Hepatic stellate cell (primary cell): Measurements from ENCODE around the gene IRF6.

Experiments used
- DNase-seq: peaks from one replicate; pipeline ENCODE4 v3.0.0; 2011; ENCODE audit warnings: low spot score

IRF6 gene

DNA sequence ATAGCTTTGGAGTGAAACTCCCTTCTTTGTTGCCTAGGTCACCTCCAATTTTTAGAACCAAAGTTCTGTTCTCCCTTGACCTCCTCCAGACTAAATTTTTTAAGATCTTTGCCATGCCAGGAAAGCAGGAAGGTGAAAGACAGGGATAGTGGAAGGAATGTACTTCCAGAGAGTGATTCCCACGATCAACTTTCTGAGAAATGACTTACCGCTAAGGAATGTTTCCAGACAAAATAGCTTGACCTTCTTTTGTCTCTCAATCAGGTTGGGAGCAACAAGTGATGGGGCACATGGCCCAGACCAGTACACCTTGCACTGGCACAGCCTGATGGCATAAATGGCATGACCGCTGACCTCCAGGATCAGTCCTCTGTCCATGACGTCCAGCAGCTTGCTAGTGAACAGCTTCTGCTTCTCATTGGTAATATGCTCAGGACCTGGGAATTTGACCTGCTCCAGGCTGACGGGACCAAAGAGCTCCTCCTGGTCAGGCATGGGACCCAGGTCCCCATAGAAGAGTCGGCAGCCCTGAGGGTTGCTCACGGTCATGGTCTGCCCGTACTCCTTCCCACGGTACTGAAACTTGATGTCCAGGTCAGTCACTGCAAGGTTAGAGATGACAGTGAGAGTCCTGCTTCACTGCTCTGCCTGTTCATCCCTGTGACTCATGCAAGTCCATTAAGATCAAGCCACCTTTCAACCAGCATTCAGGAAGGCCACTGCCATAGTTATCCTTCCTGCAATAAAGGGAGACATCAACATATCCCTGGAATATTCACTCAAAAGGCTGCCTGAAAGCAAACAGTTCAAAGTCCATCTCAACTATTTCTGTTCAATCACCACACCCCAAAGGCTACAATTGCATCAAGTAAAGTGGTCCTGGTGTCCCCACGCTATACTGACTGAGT is 15.4 kb downstream of the IRF6 start:
- no peak for DNase-seq

DNA sequence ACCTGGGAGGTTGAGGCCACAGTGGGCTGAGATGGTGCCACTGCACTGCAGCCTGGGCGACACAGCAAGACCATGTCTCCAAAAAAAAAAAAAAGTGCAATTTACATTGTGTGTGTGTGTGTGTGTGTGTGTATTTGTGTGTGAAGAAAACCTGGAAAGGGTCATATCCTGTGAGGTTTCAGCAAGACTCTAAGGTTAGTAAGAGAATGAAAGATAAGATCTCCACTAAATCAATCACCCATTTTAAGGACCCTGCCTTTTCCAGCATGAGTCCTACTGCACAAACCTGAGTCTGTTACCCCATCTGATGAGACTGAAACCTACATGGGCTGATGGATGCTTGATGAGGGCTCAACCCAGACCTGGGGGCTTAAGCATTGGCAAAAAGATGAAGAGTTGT is 16.7 kb downstream of the IRF6 start:
- no peak for DNase-seq

DNA sequence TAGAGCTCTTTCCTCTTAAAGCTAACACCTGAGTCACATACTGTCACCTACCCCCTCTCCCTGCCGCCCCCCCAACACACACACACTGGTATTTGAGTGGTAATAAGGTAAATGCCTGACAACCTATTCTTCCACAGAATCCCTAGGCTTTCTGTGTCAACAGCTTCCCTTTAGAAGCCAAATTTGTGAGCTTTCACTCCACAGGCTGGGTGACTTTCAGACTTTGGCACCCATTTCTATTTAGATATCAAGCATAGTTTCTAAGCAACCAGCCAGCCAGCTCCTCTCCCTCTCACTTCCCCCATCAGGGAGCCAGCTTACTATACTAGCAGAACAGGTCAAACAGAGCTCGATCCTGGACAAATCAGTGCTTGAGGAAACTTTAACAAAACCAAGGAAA is 18.4 kb downstream of the IRF6 start:
- no peak for DNase-seq

DNA sequence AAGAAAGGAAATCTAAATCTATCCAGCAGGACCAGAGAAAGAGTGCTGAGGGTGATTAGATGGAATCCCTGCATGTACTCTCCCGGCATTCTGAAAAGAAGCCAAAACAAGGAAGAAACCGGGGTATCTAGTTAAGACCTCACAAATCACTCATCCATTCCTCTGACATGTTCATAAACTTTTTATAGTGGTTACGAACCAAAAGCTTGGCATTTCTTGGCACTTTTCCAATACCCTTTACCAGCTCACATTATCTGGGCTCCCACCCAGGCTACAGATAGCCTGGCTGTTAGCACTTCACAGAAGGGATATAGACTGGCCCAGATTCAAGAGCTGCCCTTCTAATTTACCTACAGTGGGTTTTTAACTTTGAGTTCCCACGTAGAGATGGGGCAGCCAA is 19.8 kb downstream of the IRF6 start:
- no peak for DNase-seq

DNA sequence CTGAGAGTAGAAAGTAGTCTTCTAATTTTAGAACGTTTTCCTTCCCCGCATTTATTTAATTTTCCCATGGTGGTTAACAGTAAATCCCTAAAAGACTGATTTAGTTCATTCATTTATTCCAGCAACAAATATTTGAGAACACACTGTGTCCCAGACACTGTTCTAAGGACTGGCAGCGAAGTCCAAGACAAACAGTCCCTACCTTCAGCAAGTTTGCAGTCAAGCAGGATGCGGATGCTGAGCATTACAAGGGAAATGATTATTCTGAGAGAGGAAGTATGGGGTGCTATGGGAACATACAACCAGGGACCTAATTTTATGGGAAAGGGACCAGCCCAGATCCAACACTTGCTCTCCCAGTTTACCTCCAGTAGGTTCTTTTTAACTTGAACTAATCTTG is 20.4 kb downstream of the IRF6 start:
- no peak for DNase-seq

DNA sequence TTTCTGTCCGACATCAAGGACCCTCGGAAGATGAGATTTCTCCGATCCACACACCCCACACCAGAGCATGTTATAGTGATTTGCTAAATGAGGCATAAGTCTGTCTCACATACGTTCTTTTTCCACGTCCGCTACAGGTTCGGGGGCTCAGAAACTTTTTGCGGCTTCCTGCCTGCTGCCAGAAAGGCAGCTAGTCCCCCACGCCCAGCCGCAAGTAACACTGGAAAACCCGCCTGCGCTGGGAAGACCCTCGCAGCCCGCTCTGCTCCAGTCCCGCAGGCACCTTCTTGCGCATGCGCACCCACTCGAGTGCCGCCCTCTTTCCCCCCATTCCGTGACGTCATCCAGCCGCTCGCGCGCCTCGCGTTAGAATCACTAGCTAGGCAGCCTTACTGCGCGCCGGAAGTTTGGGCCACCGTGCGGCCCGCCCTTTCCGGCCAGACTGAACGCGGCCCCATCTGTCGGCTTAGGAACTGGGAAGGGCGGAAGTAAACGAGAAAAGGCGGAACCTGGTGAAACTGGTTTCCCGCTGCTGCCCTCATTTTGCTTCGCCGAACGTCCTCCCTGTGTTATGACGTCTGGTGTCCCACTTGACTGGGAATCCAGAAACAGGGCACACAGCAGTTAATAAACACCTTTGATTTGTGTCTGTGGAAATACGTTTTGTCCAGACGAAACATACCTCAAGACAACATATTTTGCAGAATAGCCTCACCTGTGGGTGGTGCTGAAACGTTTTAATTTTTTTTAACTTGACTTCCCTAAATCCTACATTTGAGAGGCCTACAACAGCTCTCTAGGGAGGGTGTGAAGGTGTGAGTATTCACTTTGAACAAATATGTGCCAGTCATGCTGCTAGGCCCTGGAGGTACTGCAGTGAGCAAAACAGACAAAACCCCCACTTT is 21.4 kb downstream of the IRF6 start, which contains the start of gene C1orf74:
Gene C1orf74 (minus strand): TSS at position 295 of the 905 bp plus-strand sequence. CDS start 925 bp downstream, outside the sequence.
- peak; percentile 97 for DNase-seq

DNA sequence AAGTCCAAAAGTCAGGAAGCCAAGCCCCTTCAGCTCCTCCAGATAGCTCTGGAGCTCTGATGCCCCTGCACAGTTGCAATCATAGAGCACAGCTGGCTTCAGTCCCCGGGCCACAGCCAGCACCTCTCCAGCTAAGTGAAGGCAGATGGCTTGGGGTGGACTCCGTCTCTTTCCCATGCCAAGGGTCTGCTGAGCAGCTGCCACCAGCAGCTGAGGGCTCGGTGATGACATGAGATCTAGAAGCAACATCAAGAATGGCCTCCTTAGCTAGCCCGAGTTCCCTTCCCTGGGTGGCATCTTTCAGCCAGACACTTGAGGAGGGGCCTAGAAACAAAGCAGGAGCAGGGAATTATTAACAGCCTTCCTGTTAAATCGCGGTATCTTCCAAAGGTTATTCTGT is 22.6 kb downstream of the IRF6 start:
- DNase-seq: no peak

DNA sequence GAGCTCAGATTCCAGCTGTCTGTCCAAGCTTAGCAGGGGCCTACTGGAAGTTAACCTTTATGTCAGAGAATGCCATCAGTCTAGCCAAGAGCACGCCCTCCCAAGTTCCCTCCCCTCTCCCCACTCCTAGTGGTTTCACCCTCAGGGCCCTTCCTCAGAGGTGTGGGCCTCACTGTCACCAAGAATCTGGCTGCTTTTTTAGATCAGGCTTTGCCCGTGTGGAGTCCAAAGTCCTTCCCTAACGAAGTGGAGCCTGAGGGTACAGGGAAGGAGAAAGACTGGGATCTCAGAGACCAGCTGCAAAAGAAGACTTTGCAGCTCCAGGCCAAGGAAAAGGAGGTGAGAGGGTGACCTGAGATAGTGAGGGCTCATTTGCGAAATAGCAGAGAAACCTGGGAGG is 25.7 kb downstream of the IRF6 start:
- DNase-seq: no peak

DNA sequence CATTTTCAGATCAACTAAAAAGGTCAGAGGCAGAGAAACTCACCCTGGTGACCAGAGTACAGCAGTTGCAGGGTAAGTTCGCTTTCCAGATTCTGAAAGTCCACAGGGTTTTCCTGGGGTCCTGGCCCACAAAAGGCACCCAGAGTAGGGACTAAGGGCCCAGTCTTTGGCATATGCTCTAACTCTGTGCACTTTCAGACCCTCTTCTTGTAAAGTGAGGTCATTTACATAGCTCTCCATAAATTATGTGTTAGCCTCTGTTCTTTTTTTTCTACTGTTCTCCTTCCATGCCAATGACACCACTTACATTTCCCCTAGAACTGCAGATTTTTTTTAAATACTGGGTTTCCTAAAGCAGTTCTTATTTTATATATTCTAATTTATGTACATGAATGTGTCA is 27.8 kb downstream of the IRF6 start:
- DNase-seq: no peak

DNA sequence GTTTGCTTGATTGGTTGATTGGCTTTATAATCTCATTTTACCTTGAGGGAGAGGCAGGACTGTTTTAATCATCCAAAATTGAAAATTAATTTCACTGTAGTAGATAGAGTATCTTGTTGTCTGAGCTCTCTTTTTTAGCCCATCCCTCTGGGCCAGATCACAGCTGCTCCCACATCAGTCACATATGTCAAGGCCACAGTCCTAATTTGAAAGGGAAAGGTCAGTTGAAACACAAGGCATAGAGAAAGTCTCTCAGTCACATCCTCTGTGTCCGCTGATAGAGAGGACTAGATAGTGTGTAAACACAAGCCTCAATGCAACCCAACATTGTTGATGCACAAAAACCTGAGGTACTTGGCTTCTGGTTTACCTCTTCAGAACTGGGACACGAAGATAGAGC is 28.4 kb downstream of the IRF6 start:
- no peak for DNase-seq

DNA sequence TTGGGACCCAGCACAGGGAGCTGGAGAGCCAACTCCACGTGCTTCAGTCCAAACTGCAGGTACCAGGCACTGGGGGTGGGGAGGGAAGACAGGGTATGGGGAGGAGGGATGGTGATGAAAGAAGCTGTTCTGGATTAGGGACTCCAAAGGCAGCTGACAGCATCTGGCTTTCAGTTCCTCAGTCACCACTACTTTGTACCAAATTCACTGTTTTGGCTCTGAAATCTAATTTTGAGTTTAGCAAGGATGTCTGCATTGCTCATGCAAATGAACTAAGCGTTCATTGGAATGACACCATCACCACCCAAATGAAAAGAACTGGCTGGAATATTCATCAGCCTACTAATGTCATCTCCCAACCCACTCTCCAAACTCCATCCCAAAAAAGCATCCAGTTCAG is 30.3 kb downstream of the IRF6 start:
- no peak for DNase-seq

DNA sequence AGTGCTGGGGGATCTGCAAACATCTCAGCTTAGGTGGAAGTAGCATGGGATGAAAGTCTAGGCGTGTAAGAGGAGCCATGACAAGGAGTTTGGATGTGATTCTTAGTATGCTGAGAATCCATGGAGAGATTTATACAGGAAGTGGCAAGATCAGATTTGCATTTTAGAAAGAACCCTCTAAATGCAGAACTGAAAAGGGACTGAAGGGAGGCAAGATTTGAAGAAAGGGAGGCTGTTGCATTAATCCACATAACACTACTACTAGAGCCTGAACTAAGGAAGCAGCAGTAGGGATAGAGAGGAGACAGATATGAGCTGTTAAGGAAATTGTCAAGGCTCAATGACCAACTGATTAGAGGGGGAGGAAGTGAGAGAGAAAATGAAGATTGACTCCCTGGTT is 31.4 kb downstream of the IRF6 start:
- DNase-seq: no peak

DNA sequence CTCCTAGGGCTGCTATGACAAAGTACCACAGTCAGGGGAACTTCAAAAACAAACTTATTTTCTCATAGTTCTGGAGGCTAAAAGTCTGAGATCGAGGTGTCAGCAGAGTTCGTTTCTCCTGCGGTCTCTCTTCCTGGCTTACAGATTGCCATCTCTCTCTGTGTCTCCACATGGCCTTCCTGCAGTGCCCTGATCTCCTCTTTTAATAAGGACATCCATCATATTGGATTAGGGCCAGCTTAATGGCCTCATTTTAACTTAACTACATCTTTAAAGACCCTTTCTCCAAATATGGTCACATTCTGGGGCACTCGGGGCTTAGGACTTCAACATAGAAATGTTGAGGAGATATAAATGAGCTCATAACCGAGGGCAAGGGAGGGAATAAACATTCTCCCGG is 33.8 kb downstream of the IRF6 start:
- no peak for DNase-seq

DNA sequence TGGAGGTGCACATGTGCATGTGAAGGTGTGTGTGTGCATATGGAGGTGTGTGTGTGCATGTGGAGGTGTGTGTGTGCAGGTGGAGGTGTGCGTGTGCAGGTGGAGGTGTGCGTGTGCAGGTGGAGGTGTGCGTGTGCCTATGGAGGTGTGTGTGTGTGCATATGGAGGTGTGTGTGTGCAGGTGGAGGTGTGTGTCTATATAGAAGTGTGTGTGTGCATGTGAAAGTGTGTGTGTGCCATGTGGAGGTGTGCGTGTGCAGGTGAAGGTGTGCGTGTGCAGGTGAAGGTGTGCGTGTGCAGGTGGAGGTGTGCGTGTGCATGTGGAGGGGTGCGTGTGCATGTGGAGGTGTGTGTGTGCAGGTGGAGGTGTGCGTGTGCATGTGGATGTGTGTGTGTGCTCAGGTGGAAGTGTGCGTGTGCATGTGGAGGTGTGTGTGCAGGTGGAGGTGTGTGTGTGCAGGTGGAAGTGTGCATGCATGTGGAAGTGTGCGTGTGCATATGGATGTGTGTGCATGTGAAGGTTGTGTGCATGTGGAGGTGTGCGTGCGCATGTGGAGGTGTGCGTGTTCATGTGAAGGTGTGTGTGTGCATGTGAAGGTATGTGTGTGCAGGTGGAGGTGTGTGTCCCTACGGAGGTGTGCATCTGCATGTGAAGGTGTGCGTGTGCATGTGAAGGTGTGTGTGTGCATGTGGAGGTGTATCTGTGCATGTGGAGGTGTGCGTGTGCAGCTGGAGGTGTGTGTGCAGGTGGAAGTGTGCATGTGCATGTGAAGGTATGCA is 35.1 kb downstream of the IRF6 start:
- no peak for DNase-seq

DNA sequence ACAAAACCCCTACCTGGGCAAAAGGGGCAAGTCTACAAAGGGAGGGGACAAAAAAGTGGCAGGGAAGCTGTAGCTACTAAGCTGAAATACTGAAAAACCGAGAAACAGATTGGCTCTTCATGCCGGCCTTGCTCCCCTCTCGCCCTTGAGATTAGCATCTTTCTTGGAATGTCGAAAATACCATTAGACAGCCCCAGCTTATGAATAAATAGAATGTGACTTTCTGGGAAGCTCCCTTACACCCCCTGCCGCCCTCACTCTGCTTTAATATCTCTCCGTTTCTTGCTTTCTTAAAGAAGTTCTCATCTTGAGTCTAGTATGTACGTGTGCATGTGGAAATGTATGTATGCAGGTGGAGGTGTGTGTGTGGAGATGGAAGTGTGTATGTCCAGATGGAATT is 36.0 kb downstream of the IRF6 start:
- peak; percentile 68 for DNase-seq

DNA sequence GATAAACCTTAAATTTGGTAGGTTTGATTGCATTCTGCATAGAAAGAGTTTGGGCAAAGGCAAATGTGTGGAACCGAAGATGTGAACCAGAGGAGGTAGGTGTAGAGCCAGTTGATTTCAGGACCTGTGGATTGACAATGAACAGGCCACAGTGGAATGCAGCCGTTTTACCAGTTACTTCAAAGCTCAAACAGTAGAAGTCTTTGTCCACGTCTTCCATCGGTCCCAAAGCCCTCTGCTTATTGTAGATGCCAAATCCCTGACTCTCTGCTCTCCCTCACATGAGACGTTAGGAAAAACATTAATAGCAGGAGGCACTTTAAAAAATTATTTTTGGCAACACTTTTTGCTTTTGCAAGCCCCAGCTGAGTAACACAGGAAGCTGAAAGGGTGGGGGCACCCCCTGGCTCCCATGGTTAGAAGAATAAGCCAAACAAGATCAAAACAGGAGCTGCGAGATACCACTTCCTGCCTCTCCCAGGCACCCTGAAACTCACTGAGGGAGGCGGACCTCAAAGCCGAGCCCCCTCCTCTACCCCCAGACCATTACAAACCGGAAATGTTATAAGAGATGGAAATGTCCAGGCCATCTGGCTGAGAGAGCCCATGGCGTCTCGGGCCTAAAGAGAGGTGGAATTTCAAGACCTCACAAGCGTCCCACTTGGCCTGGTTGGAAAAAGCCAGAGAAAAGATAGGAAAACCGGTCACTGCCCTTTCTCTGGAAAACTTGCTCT is 36.6 kb downstream of the IRF6 start:
- peak; percentile 90 for DNase-seq

DNA sequence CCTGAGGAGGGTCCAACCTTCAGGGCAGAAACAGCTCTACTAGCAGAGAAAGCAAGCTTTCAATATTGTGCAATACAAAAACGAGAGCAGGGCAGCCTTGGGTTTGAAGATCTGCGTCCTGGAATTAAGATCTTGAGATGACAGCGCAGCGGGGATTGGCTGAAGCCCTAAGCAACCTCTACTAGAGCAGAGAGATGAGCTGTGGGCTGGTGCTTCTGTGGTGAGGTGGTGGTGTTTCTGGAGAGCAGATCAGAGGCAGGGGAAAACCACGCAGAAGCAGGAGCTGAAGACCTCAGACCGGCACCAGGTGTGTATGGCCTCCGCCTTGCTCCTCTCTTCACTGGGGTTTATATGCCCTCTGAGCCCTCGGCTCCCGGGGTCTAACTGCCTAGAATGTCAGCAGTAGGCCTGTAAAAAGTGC is 37.6 kb downstream of the IRF6 start:
- DNase-seq: no peak

DNA sequence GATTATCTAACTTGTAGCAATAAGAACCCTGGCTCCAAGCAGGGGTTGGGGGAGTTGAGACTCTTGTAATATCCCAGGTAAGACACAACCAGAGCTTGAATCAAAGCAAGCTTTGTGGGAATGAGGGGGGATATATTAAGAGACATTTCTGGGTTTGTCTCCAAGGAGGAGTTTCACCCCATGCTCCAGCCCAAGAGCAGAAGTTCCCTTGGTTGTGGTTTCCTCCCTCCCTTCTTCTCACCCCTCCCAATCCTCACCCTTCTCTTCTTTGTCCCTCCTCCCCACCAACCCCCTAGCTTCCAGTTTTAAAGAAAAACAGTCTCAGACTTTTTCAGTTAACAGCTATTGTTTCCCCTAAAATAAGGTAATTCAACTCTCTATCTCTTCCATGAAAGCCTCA is 38.2 kb downstream of the IRF6 start:
- DNase-seq: no peak

DNA sequence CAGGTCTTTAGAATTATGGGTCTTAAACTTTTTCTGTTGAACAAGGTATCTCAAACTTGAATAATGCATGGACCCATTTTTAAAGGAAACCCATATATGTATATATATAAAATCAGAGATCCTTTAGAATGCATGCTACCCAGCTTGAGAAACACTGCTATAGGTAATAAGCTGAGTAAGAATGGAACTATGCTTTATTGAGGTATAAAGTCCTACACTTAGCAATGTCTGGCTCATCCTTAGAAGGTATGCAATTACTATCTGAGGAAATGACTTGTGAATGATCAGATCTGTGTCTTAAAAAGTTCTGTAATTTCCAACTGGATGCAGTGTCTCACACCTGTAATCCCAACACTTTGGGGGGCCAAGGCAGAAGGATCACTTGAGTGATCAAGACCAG is 38.8 kb downstream of the IRF6 start:
- DNase-seq: no peak

DNA sequence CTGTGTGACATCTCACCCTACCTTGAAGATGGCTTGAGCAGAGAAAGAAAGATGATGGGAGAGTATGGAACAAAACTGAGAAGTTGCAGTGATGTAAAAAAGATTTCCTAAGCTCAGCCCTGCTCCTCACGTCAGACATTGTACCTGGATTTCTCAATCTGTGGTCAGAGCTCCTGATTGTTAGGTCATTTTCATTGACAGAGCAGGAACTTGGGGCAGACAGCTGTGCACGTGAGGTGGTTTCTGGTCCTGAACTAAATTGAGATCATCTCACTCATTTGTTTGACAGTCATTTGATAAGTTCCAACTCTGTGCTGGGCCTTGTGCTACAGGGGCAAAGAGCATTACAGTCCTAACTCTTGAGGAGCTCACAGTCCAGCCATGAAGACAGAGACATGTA is 39.9 kb downstream of the IRF6 start:
- no peak for DNase-seq

DNA sequence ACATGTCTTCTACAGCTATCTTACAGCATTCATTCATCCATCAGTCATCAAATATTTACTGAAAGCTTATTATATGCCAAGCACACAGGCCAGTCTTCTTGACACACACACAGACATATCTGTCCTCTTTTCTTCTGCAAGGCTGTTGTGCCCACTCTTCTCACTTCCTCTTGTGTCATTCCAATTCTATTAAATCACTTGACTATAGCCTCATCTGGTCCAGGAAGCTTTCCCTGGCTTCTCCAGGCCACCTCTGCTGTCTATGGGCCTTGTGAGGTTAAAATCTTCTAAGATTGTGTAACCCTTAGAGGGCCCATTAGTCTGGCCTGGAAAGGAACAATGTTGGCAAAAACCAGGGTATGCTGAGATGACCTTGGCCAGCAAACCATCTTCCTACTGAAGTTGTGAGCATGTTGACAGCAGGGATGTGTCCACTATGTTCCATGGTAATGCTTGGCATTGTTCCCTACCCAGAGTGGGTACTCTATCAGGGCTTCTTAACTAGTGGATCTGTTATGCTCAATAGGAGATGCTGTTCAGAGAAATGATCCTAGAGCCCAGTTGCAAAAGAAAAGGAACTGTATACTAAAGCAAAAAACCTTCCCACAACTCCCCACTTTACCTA is 44.8 kb downstream of the IRF6 start:
- no peak for DNase-seq
